MM.1S (cell line): ENCODE measurements around the gene NYAP2.

Experiments used
- DNase-seq: peaks from one replicate; pipeline ENCODE4 v3.0.0-alpha.2; 2015
- H2AFZ ChIP-seq: fragments of 300-600 bp; sonication (generic); 2 replicates; pipeline ENCODE4 v1.6.0; 2016; ENCODE audit warnings: antibody characterized with exemption, low read length
- H3F3A ChIP-seq: fragments of 300-600 bp; sonication (generic); 2 replicates; pipeline ENCODE4 v1.6.1; 2016; ENCODE audit warnings: mild to moderate bottlenecking, antibody characterized with exemption, low read length, moderate library complexity, mixed read lengths; ENCODE audit not compliant: insufficient read depth
- H3K27ac ChIP-seq: fragments of 300-600 bp; sonication (generic); 2 replicates; pipeline ENCODE4 v1.5.1; 2016; ENCODE audit warnings: mild to moderate bottlenecking, low read length
- H3K27me3 ChIP-seq: fragments of 300-600 bp; sonication (generic); replicated peaks from 2 replicates; pipeline ENCODE4 v1.6.0; 2016; ENCODE audit warnings: low read length; ENCODE audit not compliant: insufficient read depth
- H3K36me3 ChIP-seq: fragments of 300-600 bp; sonication (generic); replicated peaks from 2 replicates; pipeline ENCODE4 v1.6.1; 2016; ENCODE audit warnings: mild to moderate bottlenecking, low read length, mixed read lengths; ENCODE audit not compliant: insufficient read depth
- H3K4me1 ChIP-seq: fragments of 300-600 bp; sonication (generic); 2 replicates; pipeline ENCODE4 v1.6.1; 2016; ENCODE audit warnings: low read length, mixed read lengths
- H3K4me2 ChIP-seq: fragments of 300-600 bp; sonication (generic); 2 replicates; pipeline ENCODE4 v1.6.0; 2016; ENCODE audit warnings: low read depth, low read length
- H3K4me3 ChIP-seq: fragments of 300-600 bp; sonication (generic); 2 replicates; pipeline ENCODE4 v1.5.1; 2016; ENCODE audit warnings: low read length, mixed read lengths
- H3K79me2 ChIP-seq: fragments of 300-600 bp; sonication (generic); 2 replicates; pipeline ENCODE4 v1.6.1; 2016; ENCODE audit warnings: mixed run types, low read length, mixed read lengths
- H3K9ac ChIP-seq: fragments of 300-600 bp; sonication (generic); 2 replicates; pipeline ENCODE4 v1.6.1; 2016; ENCODE audit warnings: low read length, mixed read lengths
- H3K9me2 ChIP-seq: fragments of 300-600 bp; sonication (generic); replicated peaks from 2 replicates; pipeline ENCODE4 v1.6.1; 2016; ENCODE audit warnings: mild to moderate bottlenecking, low read length, mixed read lengths; ENCODE audit not compliant: insufficient read depth
- H3K9me3 ChIP-seq: fragments of 300-600 bp; sonication (generic); replicated peaks from 2 replicates; pipeline ENCODE4 v1.6.1; 2016; ENCODE audit warnings: mild to moderate bottlenecking, low read length, mixed read lengths; ENCODE audit not compliant: insufficient read depth
- H4K20me1 ChIP-seq: fragments of 300-600 bp; sonication (generic); 2 replicates; pipeline ENCODE4 v1.6.1; 2016; ENCODE audit warnings: mild to moderate bottlenecking, low read length, moderate library complexity, mixed read lengths; ENCODE audit not compliant: insufficient read depth
- EZH2 ChIP-seq: fragments of 300-600 bp; sonication (generic); optimal IDR thresholded peaks from 2 replicates; pipeline ENCODE3; 2017; ENCODE audit warnings: low read depth, mild to moderate bottlenecking, antibody characterized with exemption, low read length, mixed read lengths
- EZH2phosphoT487 ChIP-seq: fragments of 300-600 bp; sonication (generic); IDR thresholded peaks from 2 replicates; pipeline ENCODE4 v1.6.1; 2018; ENCODE audit warnings: antibody characterized with exemption, low read length
- TF ChIP-seq, protein P1 (sequence below): fragments of 300-600 bp; sonication (generic); IDR thresholded peaks from 2 replicates; pipeline ENCODE4 v1.5.1; 2016; ENCODE audit warnings: antibody characterized with exemption, low read length, mixed read lengths

Gene NYAP2

DNA sequence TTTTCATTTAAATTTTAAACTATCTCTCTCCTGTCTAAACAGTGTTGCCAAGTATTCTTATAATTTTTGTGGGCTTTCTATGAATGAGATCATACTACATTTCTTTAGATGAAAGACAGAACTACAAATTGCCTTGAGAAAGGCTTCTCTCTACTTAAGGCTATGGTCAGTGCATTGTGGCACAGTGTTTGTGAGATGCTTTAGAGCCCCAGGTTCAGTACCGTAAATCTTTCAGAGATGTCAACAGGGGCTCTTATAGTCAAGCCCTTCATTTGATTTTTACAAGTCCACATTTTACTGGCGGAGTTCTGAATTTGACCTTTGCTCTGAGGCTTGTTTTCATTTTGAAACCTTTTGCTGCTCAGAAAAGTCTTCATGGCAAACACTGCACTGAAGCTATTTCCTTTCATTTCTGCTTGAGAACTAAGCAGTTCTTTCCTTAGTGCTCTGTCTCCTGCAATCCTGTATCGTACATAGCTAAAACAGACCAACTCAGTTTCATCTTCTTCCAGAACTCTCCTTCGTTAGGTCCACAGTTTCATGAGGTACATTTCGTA lies 175.2 kb downstream of the NYAP2 start:
- H3K4me3 ChIP-seq = no peak overlapping the region
- TF ChIP-seq EZH2phosphoT487 (no peak), EZH2 (no peak)
- TF ChIP-seq, protein P1, sequence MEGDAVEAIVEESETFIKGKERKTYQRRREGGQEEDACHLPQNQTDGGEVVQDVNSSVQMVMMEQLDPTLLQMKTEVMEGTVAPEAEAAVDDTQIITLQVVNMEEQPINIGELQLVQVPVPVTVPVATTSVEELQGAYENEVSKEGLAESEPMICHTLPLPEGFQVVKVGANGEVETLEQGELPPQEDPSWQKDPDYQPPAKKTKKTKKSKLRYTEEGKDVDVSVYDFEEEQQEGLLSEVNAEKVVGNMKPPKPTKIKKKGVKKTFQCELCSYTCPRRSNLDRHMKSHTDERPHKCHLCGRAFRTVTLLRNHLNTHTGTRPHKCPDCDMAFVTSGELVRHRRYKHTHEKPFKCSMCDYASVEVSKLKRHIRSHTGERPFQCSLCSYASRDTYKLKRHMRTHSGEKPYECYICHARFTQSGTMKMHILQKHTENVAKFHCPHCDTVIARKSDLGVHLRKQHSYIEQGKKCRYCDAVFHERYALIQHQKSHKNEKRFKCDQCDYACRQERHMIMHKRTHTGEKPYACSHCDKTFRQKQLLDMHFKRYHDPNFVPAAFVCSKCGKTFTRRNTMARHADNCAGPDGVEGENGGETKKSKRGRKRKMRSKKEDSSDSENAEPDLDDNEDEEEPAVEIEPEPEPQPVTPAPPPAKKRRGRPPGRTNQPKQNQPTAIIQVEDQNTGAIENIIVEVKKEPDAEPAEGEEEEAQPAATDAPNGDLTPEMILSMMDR = no peak
- H3K36me3 ChIP-seq = no peaks in the 10 kb centered on the region

DNA sequence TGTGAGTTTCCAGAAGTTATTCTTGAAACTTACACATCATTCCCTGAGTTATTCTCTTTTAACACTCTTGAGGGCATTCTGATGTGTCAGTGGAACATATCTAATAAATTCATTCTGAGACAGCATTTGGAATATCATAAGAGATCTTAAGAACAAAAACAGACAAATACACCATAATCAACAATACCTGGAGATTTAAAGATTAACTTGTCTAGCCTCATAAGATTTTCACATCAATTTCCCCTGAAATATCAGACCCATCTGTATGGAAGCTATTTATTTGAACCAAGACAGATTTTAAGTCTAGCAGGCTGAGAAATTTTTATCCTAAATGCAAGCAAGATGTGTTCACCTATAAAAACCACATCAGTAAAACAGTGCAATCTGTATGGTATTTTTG lies 181.6 kb downstream of the NYAP2 start:
- Histone ChIP-seq H3K9ac (no peak overlapping the region), H3F3A (no peaks in the 10 kb centered on the region), H3K27me3 (no peaks in the 10 kb centered on the region), H4K20me1 (no peaks in the 10 kb centered on the region), H3K4me3 (no peak overlapping the region), H3K79me2 (no peaks in the 10 kb centered on the region), H3K27ac (no peak overlapping the region), H3K9me2 (no peaks in the 10 kb centered on the region), H2AFZ (no peak overlapping the region), H3K36me3 (no peaks in the 10 kb centered on the region), H3K4me2 (no peak overlapping the region), H3K9me3 (no peaks in the 10 kb centered on the region), H3K4me1 (no peaks in the 10 kb centered on the region)
- no peak for TF ChIP-seq EZH2phosphoT487
- TF ChIP-seq, protein P1 = no peak
- no peak for TF ChIP-seq EZH2
- DNase-seq = no peak

More for the DNA sequence above, 175.2 kb downstream of the NYAP2 start:
- Histone ChIP-seq H3K9me3 (no peaks in the 10 kb centered on the region), H3K27ac (no peak overlapping the region), H3K4me1 (no peaks in the 10 kb centered on the region), H4K20me1 (no peaks in the 10 kb centered on the region), H3K4me2 (no peak overlapping the region), H3K27me3 (no peaks in the 10 kb centered on the region), H3K9me2 (no peaks in the 10 kb centered on the region), H3K79me2 (no peaks in the 10 kb centered on the region), H3F3A (no peaks in the 10 kb centered on the region), H2AFZ (no peak overlapping the region), H3K9ac (no peak overlapping the region)
- no peak for DNase-seq

DNA sequence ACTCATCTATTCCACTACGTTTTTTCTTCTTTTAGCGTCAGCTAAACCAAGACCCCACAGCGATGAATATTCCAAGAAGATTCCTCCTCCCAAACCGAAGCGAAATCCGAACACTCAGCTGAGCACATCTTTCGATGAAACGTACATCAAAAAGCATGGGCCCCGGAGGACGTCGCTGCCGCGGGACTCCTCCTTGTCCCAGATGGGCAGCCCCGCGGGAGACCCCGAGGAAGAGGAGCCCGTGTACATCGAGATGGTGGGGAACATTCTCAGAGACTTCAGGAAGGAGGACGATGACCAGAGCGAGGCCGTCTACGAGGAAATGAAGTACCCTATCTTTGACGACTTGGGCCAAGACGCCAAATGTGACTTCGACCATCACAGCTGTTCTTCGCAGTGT lies 182.4 kb downstream of the NYAP2 start:
- Histone ChIP-seq H4K20me1 (no peaks in the 10 kb centered on the region), H3K9ac (no peak overlapping the region), H3K27ac (no peak overlapping the region), H3K4me2 (no peak overlapping the region), H3K4me1 (no peaks in the 10 kb centered on the region), H3K4me3 (no peak overlapping the region), H3K27me3 (no peaks in the 10 kb centered on the region), H2AFZ (no peak overlapping the region), H3K9me2 (no peaks in the 10 kb centered on the region), H3F3A (no peaks in the 10 kb centered on the region), H3K36me3 (no peaks in the 10 kb centered on the region), H3K9me3 (no peaks in the 10 kb centered on the region), H3K79me2 (no peaks in the 10 kb centered on the region)
- DNase-seq = no peak
- TF ChIP-seq EZH2 = no peak
- TF ChIP-seq EZH2phosphoT487 = no peak
- TF ChIP-seq, protein P1 = no peak
